ENCODE data around the gene MAN2A2. TPM values are rescaled to one million over a fixed set of nuclear protein-coding genes. Genes with fewer than 3 reads are reported as not detected.

The MAN2A2 gene
- total RNA-seq, 1 experiment from 2014 or later = 31.0 TPM

GRCh38 chr15:90892498-90893174, 10.5 kb upstream of the MAN2A2 start:
- H3K4me3 Mint-ChIP-seq = no peak overlapping the region
- CTCF ChIA-PET = interaction anchor here (1.0 to 1.9 kb wide), 3 partner anchors 10 to 250 kb away, joined by 3 to 6 read pairs (median 4); no protein-coding TSS in a partner anchor
- no peaks in the 10 kb centered on the region for H3K9me3 Mint-ChIP-seq
- no peak overlapping the region for H3K27ac Mint-ChIP-seq
- no peaks in the 10 kb centered on the region for H3K27me3 Mint-ChIP-seq (ENCODE audit: low read depth)
- POLR2A ChIA-PET = no interaction called here
- ATAC-seq = no peak
- no peak for TF ChIP-seq ZNF121 (CRISPR knock-in tag; IDR thresholded peaks at IDR 0.05)
- TF ChIP-seq TEAD1 (CRISPR knock-in tag; IDR thresholded peaks at IDR 0.05) = no peak
- no peak for TF ChIP-seq ZBTB43 (CRISPR knock-in tag; IDR thresholded peaks at IDR 0.05)
- no peak for TF ChIP-seq CREB1 (CRISPR knock-in tag; IDR thresholded peaks at IDR 0.05)
- no peak for TF ChIP-seq SMAD4 (CRISPR knock-in tag; IDR thresholded peaks at IDR 0.05)
- no peak for TF ChIP-seq ZNF317 (CRISPR knock-in tag; IDR thresholded peaks at IDR 0.05; ENCODE audit: borderline replicate concordance, low read depth)
- TF ChIP-seq RORB (CRISPR knock-in tag; IDR thresholded peaks at IDR 0.05) = no peak
- no peak for TF ChIP-seq FOXJ3 (CRISPR knock-in tag; IDR thresholded peaks at IDR 0.05; ENCODE audit: borderline replicate concordance)
- TF ChIP-seq RELA (CRISPR knock-in tag; IDR thresholded peaks at IDR 0.05; ENCODE audit: borderline replicate concordance) = no peak
- no peak for TF ChIP-seq USF1 (CRISPR knock-in tag; IDR thresholded peaks at IDR 0.05)
- no peak for TF ChIP-seq ZNF138 (CRISPR knock-in tag; conservative IDR thresholded peaks at IDR 0.05)
- TF ChIP-seq AFF4 (CRISPR knock-in tag; IDR thresholded peaks at IDR 0.05; ENCODE audit: borderline replicate concordance) = no peak
- TF ChIP-seq ZNF232 (CRISPR knock-in tag; IDR thresholded peaks at IDR 0.05) = no peak
- TF ChIP-seq MLX (CRISPR knock-in tag; IDR thresholded peaks at IDR 0.05) = no peak
- no peaks in the 10 kb centered on the region for H3K4me1 Mint-ChIP-seq
- no peaks in the 10 kb centered on the region for H3K36me3 Mint-ChIP-seq
- no peak for DNase-seq (ENCODE audit: low spot score)

- H3K9me3 Mint-ChIP-seq = no peaks in the 10 kb centered on the region
- no peak overlapping the region for H3K27ac Mint-ChIP-seq
- DNase-seq (ENCODE audit: low spot score) (no peak), ATAC-seq (no peak)
- no peaks in the 10 kb centered on the region for H3K4me1 Mint-ChIP-seq
- ChIA-PET POLR2A (no interaction called here), CTCF (interaction anchor here (1.0 to 5.5 kb wide), 4 partner anchors 9 to 251 kb away, joined by 3 to 63 read pairs (median 5); partner anchors contain the start of genes HDDC3 and UNC45A)
- no peaks in the 10 kb centered on the region for H3K36me3 Mint-ChIP-seq
- TF ChIP-seq FOXP1 (CRISPR knock-in tag; IDR thresholded peaks at IDR 0.05; ENCODE audit: borderline replicate concordance) (no peak), CREB1 (CRISPR knock-in tag; IDR thresholded peaks at IDR 0.05) (no peak), IRF1 (CRISPR knock-in tag; IDR thresholded peaks at IDR 0.05) (no peak), ZNF423 (CRISPR knock-in tag; IDR thresholded peaks at IDR 0.05) (peak; percentile 63), NFYB (CRISPR knock-in tag; conservative IDR thresholded peaks at IDR 0.05; ENCODE audit: low read depth) (no peak)
- no peak overlapping the region for H3K4me3 Mint-ChIP-seq
- no peaks in the 10 kb centered on the region for H3K27me3 Mint-ChIP-seq (ENCODE audit: low read depth)
These were observed 9.7 kb upstream of the MAN2A2 start for GRCh38 chr15:90893175-90894090.

Measured in WTC11 (cell line).